Measurements from ENCODE around the gene NDUFC2.

Gene NDUFC2

GRCh38 chr11:78050964-78051831 lies 28.5 kb downstream of the NDUFC2 start:
- Histone ChIP-seq H3K27ac (ENCODE audit: low read length, poor library complexity, severe bottlenecking) (peak overlapping the region; percentile 85), H4K91ac (ENCODE audit: low read length) (peak overlapping the region; percentile 89), H2BK15ac (ENCODE audit: low read depth, poor library complexity, severe bottlenecking) (peak overlapping the region; percentile 94), H3K4me3 (ENCODE audit: insufficient read depth in 1 of 2, low read depth in 1 of 2, low read length in 2 of 2) (no peak overlapping the region), H3K23ac (ENCODE audit: low read length in 2 of 2) (no peak overlapping the region), H3K18ac (ENCODE audit: low read depth in 1 of 2, low read length in 2 of 2) (peak overlapping the region; percentile 58 to 75), H3K14ac (ENCODE audit: low read length in 2 of 2) (no peak overlapping the region), H2AFZ (ENCODE audit: low read depth, low read length) (peak overlapping the region; percentile 64), H2AK5ac (ENCODE audit: low read length, severe bottlenecking) (peak overlapping the region; percentile 15), H4K8ac (ENCODE audit: low read length) (peak overlapping the region; percentile 84), H3K4me1 (ENCODE audit: control insufficient read depth, insufficient read depth, low read depth, low read length) (peaks cover 5% of the 10 kb centered on the region), H3K4ac (ENCODE audit: low read depth in 1 of 2, low read length in 2 of 2) (peak overlapping the region; percentile 24 to 43), H2BK120ac (ENCODE audit: low read depth, low read length) (peak overlapping the region; percentile 73), H2BK5ac (ENCODE audit: low read depth, low read length, poor library complexity, severe bottlenecking) (no peak overlapping the region), H3K79me1 (replicated peaks; ENCODE audit: low read length, poor library complexity, severe bottlenecking) (no peaks in the 10 kb centered on the region), H3K36me3 (ENCODE audit: control insufficient read depth in 1 of 2, insufficient read depth in 2 of 2, low read depth in 1 of 2, low read length in 2 of 2) (no peaks in the 10 kb centered on the region), H3K9me3 (ENCODE audit: control insufficient read depth, low read length) (no peaks in the 10 kb centered on the region), H2BK12ac (ENCODE audit: low read length in 2 of 2) (peak overlapping the region; percentile 31 to 69), H3K4me2 (ENCODE audit: low read length, poor library complexity, severe bottlenecking) (no peak overlapping the region), H3K27me3 (ENCODE audit: control insufficient read depth in 1 of 2, insufficient read depth in 1 of 2, low read length in 2 of 2) (no peaks in the 10 kb centered on the region), H3K9ac (ENCODE audit: low read length) (peak overlapping the region; percentile 69)
- 37% methylated on average over 4 of the region's 6 CpGs for WGBS
- peak; percentile 75 for DNase-seq

GRCh38 chr11:78049348-78049747 lies 30.3 kb downstream of the NDUFC2 start:
- Histone ChIP-seq H3K36me3 (ENCODE audit: control insufficient read depth in 1 of 2, insufficient read depth in 2 of 2, low read depth in 1 of 2, low read length in 2 of 2) (no peaks in the 10 kb centered on the region), H3K79me1 (replicated peaks; ENCODE audit: low read length, poor library complexity, severe bottlenecking) (no peaks in the 10 kb centered on the region), H3K4ac (ENCODE audit: low read depth in 1 of 2, low read length in 2 of 2) (no peak overlapping the region), H3K9me3 (ENCODE audit: control insufficient read depth, low read length) (no peaks in the 10 kb centered on the region), H3K9ac (ENCODE audit: low read length) (no peak overlapping the region), H2AK5ac (ENCODE audit: low read length, severe bottlenecking) (no peak overlapping the region), H3K18ac (ENCODE audit: low read depth in 1 of 2, low read length in 2 of 2) (no peak overlapping the region), H3K23ac (ENCODE audit: low read length in 2 of 2) (no peak overlapping the region), H3K27me3 (ENCODE audit: control insufficient read depth in 1 of 2, insufficient read depth in 1 of 2, low read length in 2 of 2) (no peaks in the 10 kb centered on the region), H3K4me3 (ENCODE audit: insufficient read depth in 1 of 2, low read depth in 1 of 2, low read length in 2 of 2) (no peak overlapping the region), H3K27ac (ENCODE audit: low read length, poor library complexity, severe bottlenecking) (no peak overlapping the region), H4K8ac (ENCODE audit: low read length) (no peak overlapping the region), H3K4me2 (ENCODE audit: low read length, poor library complexity, severe bottlenecking) (no peak overlapping the region), H3K14ac (ENCODE audit: low read length in 2 of 2) (no peak overlapping the region), H4K91ac (ENCODE audit: low read length) (no peak overlapping the region), H2BK15ac (ENCODE audit: low read depth, poor library complexity, severe bottlenecking) (no peak overlapping the region), H2AFZ (ENCODE audit: low read depth, low read length) (no peak overlapping the region), H2BK12ac (ENCODE audit: low read length in 2 of 2) (peak overlapping the region in 1 of 2 experiments; percentile 7), H2BK120ac (ENCODE audit: low read depth, low read length) (no peak overlapping the region), H2BK5ac (ENCODE audit: low read depth, low read length, poor library complexity, severe bottlenecking) (no peak overlapping the region), H3K4me1 (ENCODE audit: control insufficient read depth, insufficient read depth, low read depth, low read length) (peaks cover 5% of the 10 kb centered on the region)
- 88% methylated on average over 8 of the region's 8 CpGs for WGBS
- DNase-seq, result no peak

- H2BK12ac ChIP-seq (ENCODE audit: low read length in 2 of 2), result no peak overlapping the region
Measured at GRCh38 chr11:78048561-78048960, 31.1 kb downstream of the NDUFC2 start.

GRCh38 chr11:78046486-78046854 lies 33.2 kb downstream of the NDUFC2 start:
- H3K23ac ChIP-seq (ENCODE audit: low read length in 2 of 2), result no peak overlapping the region
- peak overlapping the region; percentile 82 for H3K9ac ChIP-seq (ENCODE audit: low read length)
- H2BK120ac ChIP-seq (ENCODE audit: low read depth, low read length), result no peak overlapping the region
- no peak overlapping the region for H2BK5ac ChIP-seq (ENCODE audit: low read depth, low read length, poor library complexity, severe bottlenecking)
- H2BK12ac ChIP-seq (ENCODE audit: low read length in 2 of 2), result no peak overlapping the region
- H3K4me2 ChIP-seq (ENCODE audit: low read length, poor library complexity, severe bottlenecking), result no peak overlapping the region
- H3K4me3 ChIP-seq (ENCODE audit: insufficient read depth in 1 of 2, low read depth in 1 of 2, low read length in 2 of 2), result no peak overlapping the region
- peak overlapping the region; percentile 95 for H2AFZ ChIP-seq (ENCODE audit: low read depth, low read length)
- H3K4me1 ChIP-seq (ENCODE audit: control insufficient read depth, insufficient read depth, low read depth, low read length), result peaks cover 5% of the 10 kb centered on the region
- peak overlapping the region in 1 of 2 experiments; percentile 85 for H3K18ac ChIP-seq (ENCODE audit: low read depth in 1 of 2, low read length in 2 of 2)
- no peak overlapping the region for H3K27ac ChIP-seq (ENCODE audit: low read length, poor library complexity, severe bottlenecking)
- peak overlapping the region in 1 of 2 experiments; percentile 62 for H3K14ac ChIP-seq (ENCODE audit: low read length in 2 of 2)
- no peak for DNase-seq
- H3K36me3 ChIP-seq (ENCODE audit: control insufficient read depth in 1 of 2, insufficient read depth in 2 of 2, low read depth in 1 of 2, low read length in 2 of 2), result no peaks in the 10 kb centered on the region
- H3K4ac ChIP-seq (ENCODE audit: low read depth in 1 of 2, low read length in 2 of 2), result no peak overlapping the region
- WGBS, result 28% methylated on average over 6 of the region's 6 CpGs
- H3K79me1 ChIP-seq (replicated peaks; ENCODE audit: low read length, poor library complexity, severe bottlenecking), result no peaks in the 10 kb centered on the region
- no peak overlapping the region for H2AK5ac ChIP-seq (ENCODE audit: low read length, severe bottlenecking)
- peak overlapping the region; percentile 15 for H4K91ac ChIP-seq (ENCODE audit: low read length)
- no peak overlapping the region for H2BK15ac ChIP-seq (ENCODE audit: low read depth, poor library complexity, severe bottlenecking)
- peak overlapping the region; percentile 14 for H4K8ac ChIP-seq (ENCODE audit: low read length)
- H3K9me3 ChIP-seq (ENCODE audit: control insufficient read depth, low read length), result no peaks in the 10 kb centered on the region
- H3K27me3 ChIP-seq (ENCODE audit: control insufficient read depth in 1 of 2, insufficient read depth in 1 of 2, low read length in 2 of 2), result no peaks in the 10 kb centered on the region

More at GRCh38 chr11:78048561-78048960, 31.1 kb downstream of the NDUFC2 start:
- no peak overlapping the region for H3K14ac ChIP-seq (ENCODE audit: low read length in 2 of 2)
- H3K27ac ChIP-seq (ENCODE audit: low read length, poor library complexity, severe bottlenecking), result no peak overlapping the region
- H3K4me1 ChIP-seq (ENCODE audit: control insufficient read depth, insufficient read depth, low read depth, low read length), result peaks cover 5% of the 10 kb centered on the region
- 88% methylated on average over 2 of the region's 3 CpGs for WGBS
- no peaks in the 10 kb centered on the region for H3K36me3 ChIP-seq (ENCODE audit: control insufficient read depth in 1 of 2, insufficient read depth in 2 of 2, low read depth in 1 of 2, low read length in 2 of 2)
- H3K79me1 ChIP-seq (replicated peaks; ENCODE audit: low read length, poor library complexity, severe bottlenecking), result no peaks in the 10 kb centered on the region
- no peak overlapping the region for H4K91ac ChIP-seq (ENCODE audit: low read length)
- no peak overlapping the region for H2AK5ac ChIP-seq (ENCODE audit: low read length, severe bottlenecking)
- H3K9me3 ChIP-seq (ENCODE audit: control insufficient read depth, low read length), result no peaks in the 10 kb centered on the region
- H2BK15ac ChIP-seq (ENCODE audit: low read depth, poor library complexity, severe bottlenecking), result no peak overlapping the region
- H2BK5ac ChIP-seq (ENCODE audit: low read depth, low read length, poor library complexity, severe bottlenecking), result no peak overlapping the region
- H3K4me3 ChIP-seq (ENCODE audit: insufficient read depth in 1 of 2, low read depth in 1 of 2, low read length in 2 of 2), result no peak overlapping the region
- H3K4ac ChIP-seq (ENCODE audit: low read depth in 1 of 2, low read length in 2 of 2), result no peak overlapping the region
- no peak overlapping the region for H3K23ac ChIP-seq (ENCODE audit: low read length in 2 of 2)
- no peak overlapping the region for H2BK120ac ChIP-seq (ENCODE audit: low read depth, low read length)
- H3K18ac ChIP-seq (ENCODE audit: low read depth in 1 of 2, low read length in 2 of 2), result no peak overlapping the region
- no peak overlapping the region for H3K4me2 ChIP-seq (ENCODE audit: low read length, poor library complexity, severe bottlenecking)
- no peak overlapping the region for H2AFZ ChIP-seq (ENCODE audit: low read depth, low read length)
- DNase-seq, result no peak
- no peak overlapping the region for H4K8ac ChIP-seq (ENCODE audit: low read length)
- H3K27me3 ChIP-seq (ENCODE audit: control insufficient read depth in 1 of 2, insufficient read depth in 1 of 2, low read length in 2 of 2), result no peaks in the 10 kb centered on the region
- H3K9ac ChIP-seq (ENCODE audit: low read length), result no peak overlapping the region

Data from mesenchymal stem cell (in vitro differentiated cells and primary cell).